ENCODE data around the gene OR51F2.
"Not testable (repeated sequence)": the region's sequence is repeated elsewhere in the genome, so short reads cannot be mapped to it uniquely, and the experiment has no call there.

Gene OR51F2

GRCh38 chr11:4821021-4821420 lies at the start of gene OR51F2:
Gene OR51F2, plus strand, starts transcription at chr11:4821321. Its CDS starts 101 bp downstream, at chr11:4821422.
- DNase-seq: no peak

- DNase-seq: no peak
Measured at GRCh38 chr11:4782454-4782853, 38.7 kb upstream of the OR51F2 start.

- no peak for DNase-seq
Measured at GRCh38 chr11:4797206-4797605, 23.9 kb upstream of the OR51F2 start.

- DNase-seq: no peak
Measured at GRCh38 chr11:4798427-4799183, 22.5 kb upstream of the OR51F2 start.

- DNase-seq: not testable (repeated sequence)
Measured at GRCh38 chr11:4801316-4801715, 19.8 kb upstream of the OR51F2 start.

- no peak for DNase-seq
Measured at GRCh38 chr11:4804280-4804679, 16.8 kb upstream of the OR51F2 start, which contains the start of gene OR52R1. Gene OR52R1, minus strand, starts transcription at chr11:4804380. Its CDS starts 0 bp downstream, at chr11:4804380.

- DNase-seq: no peak
Measured at GRCh38 chr11:4808476-4808875, 12.6 kb upstream of the OR51F2 start.

- DNase-seq: no peak
Measured at GRCh38 chr11:4809246-4809645, 11.9 kb upstream of the OR51F2 start.

GRCh38 chr11:4825132-4825531 lies 4.0 kb downstream of the OR51F2 start:
- DNase-seq: no peak

GRCh38 chr11:4826425-4826824 lies 5.3 kb downstream of the OR51F2 start:
- DNase-seq: no peak

GRCh38 chr11:4830346-4830745 lies 9.2 kb downstream of the OR51F2 start:
- no peak for DNase-seq

GRCh38 chr11:4830909-4831308 lies 9.8 kb downstream of the OR51F2 start:
- no peak for DNase-seq

- DNase-seq: no peak
Measured at GRCh38 chr11:4839851-4840549, 18.9 kb downstream of the OR51F2 start.

- DNase-seq: no peak
Measured at GRCh38 chr11:4848908-4849532, 27.9 kb downstream of the OR51F2 start, which contains the start of gene OR51S1. Gene OR51S1, minus strand, starts transcription at chr11:4849208. Its CDS starts 0 bp downstream, at chr11:4849208.

GRCh38 chr11:4851033-4851432 lies 29.9 kb downstream of the OR51F2 start:
- DNase-seq: no peak

- DNase-seq: not testable (repeated sequence)
Measured at GRCh38 chr11:4854286-4854685, 33.2 kb downstream of the OR51F2 start.

- DNase-seq: no peak
Measured at GRCh38 chr11:4862447-4863236, 41.5 kb downstream of the OR51F2 start.

GRCh38 chr11:4863876-4864275 lies 42.8 kb downstream of the OR51F2 start:
- DNase-seq: no peak

GRCh38 chr11:4865855-4866254 lies 44.7 kb downstream of the OR51F2 start:
- no peak for DNase-seq
